Cerebellar cortex (tissue), 1 donor: ENCODE measurements around the gene RIMBP2.

Experiments
- DNase-seq: peaks from one replicate; pipeline ENCODE4 v3.0.0-alpha.2; 2015; ENCODE audit warnings: low spot score

Gene RIMBP2

GRCh38 chr12:130569521-130569920 lies 146.6 kb downstream of the RIMBP2 start:
- DNase-seq, result no peak

GRCh38 chr12:130568501-130568900 lies 147.6 kb downstream of the RIMBP2 start:
- DNase-seq, result no peak

- no peak for DNase-seq
Measured at GRCh38 chr12:130568041-130568440, 148.1 kb downstream of the RIMBP2 start.

GRCh38 chr12:130566446-130567155 lies 149.5 kb downstream of the RIMBP2 start:
- DNase-seq, result no peak

GRCh38 chr12:130565189-130565588 lies 150.9 kb downstream of the RIMBP2 start:
- DNase-seq, result no peak

GRCh38 chr12:130563323-130563722 lies 152.8 kb downstream of the RIMBP2 start:
- no peak for DNase-seq

- no peak for DNase-seq
Measured at GRCh38 chr12:130562716-130563115, 153.4 kb downstream of the RIMBP2 start.

- DNase-seq, result no peak
Measured at GRCh38 chr12:130560321-130560720, 155.8 kb downstream of the RIMBP2 start.

- no peak for DNase-seq
Measured at GRCh38 chr12:130559806-130560205, 156.3 kb downstream of the RIMBP2 start.

- DNase-seq, result no peak
Measured at GRCh38 chr12:130557886-130558765, 158.0 kb downstream of the RIMBP2 start.

GRCh38 chr12:130557201-130557600 lies 158.9 kb downstream of the RIMBP2 start:
- DNase-seq, result no peak

GRCh38 chr12:130556486-130557055 lies 159.5 kb downstream of the RIMBP2 start:
- no peak for DNase-seq

GRCh38 chr12:130555628-130556485 lies 160.2 kb downstream of the RIMBP2 start:
- peak; percentile 13 for DNase-seq

- no peak for DNase-seq
Measured at GRCh38 chr12:130555221-130555620, 160.9 kb downstream of the RIMBP2 start.

GRCh38 chr12:130552483-130552996 lies 163.6 kb downstream of the RIMBP2 start:
- DNase-seq, result no peak

- no peak for DNase-seq
Measured at GRCh38 chr12:130549361-130549760, 166.7 kb downstream of the RIMBP2 start.

GRCh38 chr12:130547480-130548155 lies 168.5 kb downstream of the RIMBP2 start:
- no peak for DNase-seq

GRCh38 chr12:130546494-130546893 lies 169.6 kb downstream of the RIMBP2 start:
- DNase-seq, result no peak

- DNase-seq, result no peak
Measured at GRCh38 chr12:130545475-130545874, 170.6 kb downstream of the RIMBP2 start.

GRCh38 chr12:130540376-130540775 lies 175.7 kb downstream of the RIMBP2 start:
- no peak for DNase-seq
